ENCODE measurements around the gene SPP2.

Gene SPP2

DNA sequence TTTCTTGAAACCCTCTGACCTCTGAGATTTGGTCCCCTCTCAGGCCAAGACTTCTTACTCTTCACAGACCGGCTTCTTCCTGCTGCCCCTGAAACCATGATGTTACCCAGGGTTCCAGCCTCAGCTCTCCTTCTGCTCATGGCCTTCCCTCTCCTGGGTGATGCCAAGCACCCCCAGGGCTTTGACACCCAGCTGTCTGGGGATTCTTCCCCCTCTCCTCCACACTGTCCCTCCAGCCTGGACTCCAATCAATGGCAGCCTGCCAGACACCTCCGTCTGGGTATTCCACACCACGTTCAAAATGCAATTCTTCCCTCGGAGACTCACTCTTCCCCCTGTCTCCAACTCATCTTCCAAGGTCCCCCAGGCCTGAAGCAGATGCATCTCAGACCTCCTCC lies 25.0 kb downstream of the SPP2 start:
- WGBS (ENCODE audit: insufficient coverage), result 83% methylated on average over 4 of the region's 4 CpGs
- Histone ChIP-seq H3K27me3 (replicated peaks in 2 of 5; ENCODE audit: control insufficient read depth in 4 of 5, insufficient read depth in 5 of 5, low read length in 4 of 5) (peaks cover 0 to 3% (median 2%) of the 10 kb centered on the region in 5 experiments), H3K4me1 (ENCODE audit: control extremely low read depth in 1 of 4, control insufficient read depth in 4 of 4, insufficient read depth in 4 of 4, low read length in 3 of 4) (no peaks in the 10 kb centered on the region), H3K36me3 (ENCODE audit: control insufficient read depth in 4 of 4, insufficient read depth in 4 of 4, low read length in 3 of 4) (no peaks in the 10 kb centered on the region), H3K4me3 (ENCODE audit: control insufficient read depth in 1 of 7, extremely low read depth in 1 of 7, insufficient read depth in 4 of 7, low read depth in 2 of 7, low read length in 6 of 7) (no peak overlapping the region), H3K9me3 (ENCODE audit: control extremely low read depth in 1 of 5, control insufficient read depth in 4 of 5, insufficient read depth in 2 of 5, low read depth in 1 of 5, low read length in 4 of 5) (no peaks in the 10 kb centered on the region), H3K27ac (ENCODE audit: insufficient read depth in 1 of 2, low read depth in 1 of 2, low read length in 2 of 2, poor library complexity in 1 of 2, severe bottlenecking in 2 of 2) (no peak overlapping the region)
- ChIA-PET POLR2A (no interaction called here), CTCF (interaction anchor here (0.6 kb wide), 1 partner anchor 60 kb away, joined by 3 read pairs; no protein-coding TSS in a partner anchor)
- DNase-seq, result no peak

DNA sequence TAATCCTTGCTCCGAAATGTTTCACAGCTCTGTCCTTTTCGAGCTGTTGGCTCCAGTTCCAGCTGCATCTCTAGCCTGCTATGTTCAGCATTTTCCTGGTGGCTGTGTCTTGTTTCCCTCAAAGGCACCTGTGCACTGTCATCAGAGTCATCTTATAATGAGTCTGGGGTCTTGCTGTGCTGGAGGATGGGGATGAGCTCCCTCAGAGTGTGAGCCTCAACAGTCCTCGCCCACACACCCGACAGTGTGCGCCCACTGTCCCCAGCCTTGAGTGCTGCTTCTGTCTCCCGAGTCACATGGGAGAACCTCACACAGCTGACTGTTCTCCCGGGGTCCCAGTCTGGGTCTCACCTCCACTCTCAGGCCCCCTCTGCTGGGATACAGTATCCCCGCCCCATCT lies 25.4 kb downstream of the SPP2 start:
- no peak for DNase-seq
- ChIA-PET POLR2A (no interaction called here), CTCF (no interaction called here)
- H3K36me3 ChIP-seq (ENCODE audit: control insufficient read depth in 4 of 4, insufficient read depth in 4 of 4, low read length in 3 of 4), result no peaks in the 10 kb centered on the region
- H3K4me3 ChIP-seq (ENCODE audit: control insufficient read depth in 1 of 7, extremely low read depth in 1 of 7, insufficient read depth in 4 of 7, low read depth in 2 of 7, low read length in 6 of 7), result no peak overlapping the region
- H3K27me3 ChIP-seq (replicated peaks in 2 of 5; ENCODE audit: control insufficient read depth in 4 of 5, insufficient read depth in 5 of 5, low read length in 4 of 5), result peaks cover 0 to 3% (median 2%) of the 10 kb centered on the region in 5 experiments
- no peaks in the 10 kb centered on the region for H3K9me3 ChIP-seq (ENCODE audit: control extremely low read depth in 1 of 5, control insufficient read depth in 4 of 5, insufficient read depth in 2 of 5, low read depth in 1 of 5, low read length in 4 of 5)
- H3K27ac ChIP-seq (ENCODE audit: insufficient read depth in 1 of 2, low read depth in 1 of 2, low read length in 2 of 2, poor library complexity in 1 of 2, severe bottlenecking in 2 of 2), result no peak overlapping the region
- WGBS (ENCODE audit: insufficient coverage), result 89% methylated on average over 7 of the region's 8 CpGs
- no peaks in the 10 kb centered on the region for H3K4me1 ChIP-seq (ENCODE audit: control extremely low read depth in 1 of 4, control insufficient read depth in 4 of 4, insufficient read depth in 4 of 4, low read length in 3 of 4)

GRCh38 chr2:234076451-234076850 lies 25.9 kb downstream of the SPP2 start:
- no peaks in the 10 kb centered on the region for H3K4me1 ChIP-seq (ENCODE audit: control extremely low read depth in 1 of 4, control insufficient read depth in 4 of 4, insufficient read depth in 4 of 4, low read length in 3 of 4)
- H3K36me3 ChIP-seq (ENCODE audit: control insufficient read depth in 4 of 4, insufficient read depth in 4 of 4, low read length in 3 of 4), result no peaks in the 10 kb centered on the region
- WGBS (ENCODE audit: insufficient coverage), result 73% methylated on average over 3 of the region's 3 CpGs
- H3K27me3 ChIP-seq (replicated peaks in 2 of 5; ENCODE audit: control insufficient read depth in 4 of 5, insufficient read depth in 5 of 5, low read length in 4 of 5), result peaks cover 0 to 3% (median 2%) of the 10 kb centered on the region in 5 experiments
- POLR2A ChIA-PET, result no interaction called here
- no peak overlapping the region for H3K27ac ChIP-seq (ENCODE audit: insufficient read depth in 1 of 2, low read depth in 1 of 2, low read length in 2 of 2, poor library complexity in 1 of 2, severe bottlenecking in 2 of 2)
- no peak for DNase-seq
- no peaks in the 10 kb centered on the region for H3K9me3 ChIP-seq (ENCODE audit: control extremely low read depth in 1 of 5, control insufficient read depth in 4 of 5, insufficient read depth in 2 of 5, low read depth in 1 of 5, low read length in 4 of 5)
- CTCF ChIA-PET, result no interaction called here
- H3K4me3 ChIP-seq (ENCODE audit: control insufficient read depth in 1 of 7, extremely low read depth in 1 of 7, insufficient read depth in 4 of 7, low read depth in 2 of 7, low read length in 6 of 7), result no peak overlapping the region

- Histone ChIP-seq H3K4me3 (ENCODE audit: control insufficient read depth in 1 of 7, extremely low read depth in 1 of 7, insufficient read depth in 4 of 7, low read depth in 2 of 7, low read length in 6 of 7) (no peak overlapping the region), H3K4me1 (ENCODE audit: control extremely low read depth in 1 of 4, control insufficient read depth in 4 of 4, insufficient read depth in 4 of 4, low read length in 3 of 4) (no peaks in the 10 kb centered on the region), H3K36me3 (ENCODE audit: control insufficient read depth in 4 of 4, insufficient read depth in 4 of 4, low read length in 3 of 4) (no peaks in the 10 kb centered on the region), H3K27ac (ENCODE audit: insufficient read depth in 1 of 2, low read depth in 1 of 2, low read length in 2 of 2, poor library complexity in 1 of 2, severe bottlenecking in 2 of 2) (no peak overlapping the region), H3K9me3 (ENCODE audit: control extremely low read depth in 1 of 5, control insufficient read depth in 4 of 5, insufficient read depth in 2 of 5, low read depth in 1 of 5, low read length in 4 of 5) (no peaks in the 10 kb centered on the region), H3K27me3 (replicated peaks in 2 of 5; ENCODE audit: control insufficient read depth in 4 of 5, insufficient read depth in 5 of 5, low read length in 4 of 5) (peaks cover 0 to 12% (median 2%) of the 10 kb centered on the region in 5 experiments)
- 93% methylated on average over 2 of the region's 2 CpGs for WGBS (ENCODE audit: insufficient coverage)
- DNase-seq, result no peak
- CTCF ChIA-PET, result no interaction called here
- POLR2A ChIA-PET, result no interaction called here
Observed at GRCh38 chr2:234078129-234078528, 27.6 kb downstream of the SPP2 start.

DNA sequence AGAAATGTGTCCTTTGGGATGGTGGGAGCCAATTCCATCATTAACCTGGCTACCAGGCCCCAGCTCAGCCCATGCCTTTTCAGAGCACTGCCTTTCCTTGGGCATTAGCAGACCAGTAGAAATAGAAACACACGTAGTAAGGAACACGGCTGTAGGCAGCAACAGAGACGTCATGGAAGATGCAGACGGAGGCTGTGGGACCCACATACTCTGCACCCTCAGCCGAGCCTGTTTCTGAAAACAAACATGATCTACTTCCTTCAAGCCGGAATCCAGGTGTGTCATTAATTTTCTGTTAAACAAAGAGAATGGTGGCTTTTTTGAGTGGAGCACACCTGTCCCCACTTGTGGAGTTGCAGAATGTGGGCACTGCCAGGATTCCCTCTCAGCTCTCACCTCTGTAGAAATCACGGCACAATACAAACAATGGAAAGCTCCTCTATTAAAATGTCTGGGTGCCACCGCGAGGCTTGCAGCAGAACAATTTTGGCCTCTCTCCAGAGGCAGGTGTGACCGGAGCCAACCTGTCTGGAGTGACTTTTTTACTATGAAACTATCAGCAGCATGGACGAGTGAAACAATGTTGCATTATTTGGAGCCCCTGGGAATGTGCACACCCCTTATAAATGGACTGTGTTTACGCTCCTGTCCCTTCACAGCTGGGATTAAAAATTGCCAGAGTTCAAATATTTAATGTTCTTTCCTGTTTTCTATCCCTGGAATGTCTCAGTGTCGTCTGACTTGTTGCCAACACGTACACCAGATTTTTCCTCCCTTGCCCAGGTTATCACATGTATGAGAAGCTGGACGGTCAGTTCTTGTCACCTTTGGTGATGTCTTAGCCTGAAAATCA lies 31.7 kb downstream of the SPP2 start:
- Histone ChIP-seq H3K4me1 (ENCODE audit: control extremely low read depth in 1 of 4, control insufficient read depth in 4 of 4, insufficient read depth in 4 of 4, low read length in 3 of 4) (no peaks in the 10 kb centered on the region), H3K4me3 (ENCODE audit: control insufficient read depth in 1 of 7, extremely low read depth in 1 of 7, insufficient read depth in 4 of 7, low read depth in 2 of 7, low read length in 6 of 7) (no peak overlapping the region), H3K27ac (ENCODE audit: insufficient read depth in 1 of 2, low read depth in 1 of 2, low read length in 2 of 2, poor library complexity in 1 of 2, severe bottlenecking in 2 of 2) (no peak overlapping the region), H3K27me3 (replicated peaks in 2 of 5; ENCODE audit: control insufficient read depth in 4 of 5, insufficient read depth in 5 of 5, low read length in 4 of 5) (peaks cover 0 to 19% (median 2%) of the 10 kb centered on the region in 5 experiments), H3K9me3 (ENCODE audit: control extremely low read depth in 1 of 5, control insufficient read depth in 4 of 5, insufficient read depth in 2 of 5, low read depth in 1 of 5, low read length in 4 of 5) (peaks cover 0 to 1% (median 0%) of the 10 kb centered on the region in 5 experiments), H3K36me3 (ENCODE audit: control insufficient read depth in 4 of 4, insufficient read depth in 4 of 4, low read length in 3 of 4) (no peaks in the 10 kb centered on the region)
- ChIA-PET POLR2A (no interaction called here), CTCF (no interaction called here)
- no peak for DNase-seq
- 92% methylated on average over 13 of the region's 15 CpGs for WGBS (ENCODE audit: insufficient coverage)

GRCh38 chr2:234083572-234084348 lies 33.3 kb downstream of the SPP2 start:
- CTCF ChIA-PET, result no interaction called here
- WGBS (ENCODE audit: insufficient coverage), result 87% methylated on average over 6 of the region's 7 CpGs
- no peak for DNase-seq
- H3K4me1 ChIP-seq (ENCODE audit: control extremely low read depth in 1 of 4, control insufficient read depth in 4 of 4, insufficient read depth in 4 of 4, low read length in 3 of 4), result no peaks in the 10 kb centered on the region
- H3K27me3 ChIP-seq (replicated peaks in 2 of 5; ENCODE audit: control insufficient read depth in 4 of 5, insufficient read depth in 5 of 5, low read length in 4 of 5), result peaks cover 0 to 19% (median 0%) of the 10 kb centered on the region in 5 experiments
- POLR2A ChIA-PET, result no interaction called here
- H3K27ac ChIP-seq (ENCODE audit: insufficient read depth in 1 of 2, low read depth in 1 of 2, low read length in 2 of 2, poor library complexity in 1 of 2, severe bottlenecking in 2 of 2), result no peak overlapping the region
- peaks cover 0 to 9% (median 0%) of the 10 kb centered on the region in 5 experiments for H3K9me3 ChIP-seq (ENCODE audit: control extremely low read depth in 1 of 5, control insufficient read depth in 4 of 5, insufficient read depth in 2 of 5, low read depth in 1 of 5, low read length in 4 of 5)
- no peaks in the 10 kb centered on the region for H3K36me3 ChIP-seq (ENCODE audit: control insufficient read depth in 4 of 4, insufficient read depth in 4 of 4, low read length in 3 of 4)
- H3K4me3 ChIP-seq (ENCODE audit: control insufficient read depth in 1 of 7, extremely low read depth in 1 of 7, insufficient read depth in 4 of 7, low read depth in 2 of 7, low read length in 6 of 7), result no peak overlapping the region

DNA sequence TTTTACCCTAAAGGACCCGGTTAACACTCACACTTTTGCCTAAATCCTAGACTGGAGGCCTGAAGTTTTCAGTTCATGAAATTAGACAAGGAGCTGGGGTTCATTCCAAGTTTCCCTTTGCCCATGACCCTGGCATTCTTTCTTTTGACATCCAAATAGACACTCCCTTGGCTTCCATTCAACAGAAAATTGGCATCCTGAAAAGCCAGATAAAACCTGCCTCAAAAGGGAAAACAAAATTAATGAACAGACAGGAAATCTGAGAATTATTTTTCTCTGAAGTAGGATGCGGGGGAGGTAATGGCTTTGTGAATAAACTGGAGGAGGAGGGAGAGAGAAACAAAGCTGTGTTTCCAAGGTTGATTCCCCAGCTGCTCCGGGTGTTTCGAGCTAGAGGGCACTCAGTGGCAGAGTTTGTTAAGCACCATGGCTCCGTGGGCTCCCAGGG lies 41.0 kb downstream of the SPP2 start:
- Histone ChIP-seq H3K27me3 (replicated peaks in 2 of 5; ENCODE audit: control insufficient read depth in 4 of 5, insufficient read depth in 5 of 5, low read length in 4 of 5) (peaks cover 0 to 21% (median 2%) of the 10 kb centered on the region in 5 experiments), H3K4me3 (ENCODE audit: control insufficient read depth in 1 of 7, extremely low read depth in 1 of 7, insufficient read depth in 4 of 7, low read depth in 2 of 7, low read length in 6 of 7) (no peak overlapping the region), H3K4me1 (ENCODE audit: control extremely low read depth in 1 of 4, control insufficient read depth in 4 of 4, insufficient read depth in 4 of 4, low read length in 3 of 4) (no peaks in the 10 kb centered on the region), H3K9me3 (ENCODE audit: control extremely low read depth in 1 of 5, control insufficient read depth in 4 of 5, insufficient read depth in 2 of 5, low read depth in 1 of 5, low read length in 4 of 5) (peaks cover 0 to 9% (median 0%) of the 10 kb centered on the region in 5 experiments), H3K36me3 (ENCODE audit: control insufficient read depth in 4 of 4, insufficient read depth in 4 of 4, low read length in 3 of 4) (no peaks in the 10 kb centered on the region), H3K27ac (ENCODE audit: insufficient read depth in 1 of 2, low read depth in 1 of 2, low read length in 2 of 2, poor library complexity in 1 of 2, severe bottlenecking in 2 of 2) (no peak overlapping the region)
- POLR2A ChIA-PET, result interaction anchor here (1.1 kb wide), 1 partner anchor 1021 kb away, joined by 3 read pairs; no protein-coding TSS in a partner anchor
- no peak for DNase-seq
- CTCF ChIA-PET, result no interaction called here
- WGBS (ENCODE audit: insufficient coverage), result 36% methylated on average over 5 of the region's 5 CpGs
